HG02588 (cell line): ENCODE measurements around the gene TICAM2.

ENCODE experiments used
- ATAC-seq: cut with Tn5 transposase; IDR thresholded peaks from one replicate; pipeline ENCODE4 v1.9.1; 2021; ENCODE audit warnings: mild to moderate bottlenecking, moderate library complexity; ENCODE audit not compliant: unreplicated experiment

TICAM2 gene

DNA sequence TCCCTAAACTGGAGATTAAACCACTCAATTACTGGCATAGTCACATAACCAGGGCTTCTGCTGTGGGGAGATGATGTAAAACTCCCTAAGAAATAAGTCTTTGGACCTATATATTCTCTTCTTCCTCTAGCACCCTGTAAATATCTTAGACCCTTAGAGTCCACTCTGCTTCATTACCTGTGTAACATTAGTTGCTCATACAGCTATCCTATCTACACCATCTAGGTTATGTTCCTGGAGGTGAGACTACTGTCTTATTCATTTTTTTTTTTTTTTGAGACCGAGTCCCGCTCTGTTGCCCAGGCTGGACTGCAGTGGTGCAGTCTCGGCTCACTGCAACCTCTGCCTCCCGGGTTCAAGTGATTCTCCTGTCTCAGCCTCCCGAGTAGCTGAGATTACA, 9.6 kb upstream of the TICAM2 start:
- ATAC-seq: no peak

DNA sequence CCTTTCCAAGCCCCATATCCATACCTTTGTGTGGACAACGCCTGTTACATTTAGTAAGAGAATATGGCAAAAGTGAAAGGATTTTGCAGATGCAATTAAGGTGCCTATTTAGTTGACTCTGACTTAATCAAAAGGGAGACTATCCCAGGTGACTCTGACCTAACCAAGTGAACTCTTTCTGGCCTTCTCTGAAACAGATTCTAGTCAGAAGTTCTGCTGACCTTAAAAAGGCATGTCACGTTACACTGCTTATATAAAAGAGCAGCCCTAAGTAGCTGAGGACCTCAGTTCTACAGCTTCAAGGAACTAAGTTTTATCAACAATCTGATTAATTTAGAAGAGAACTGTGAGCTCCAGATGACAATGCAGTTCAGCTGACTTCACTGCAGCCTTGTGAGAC, 5.7 kb upstream of the TICAM2 start:
- no peak for ATAC-seq

DNA sequence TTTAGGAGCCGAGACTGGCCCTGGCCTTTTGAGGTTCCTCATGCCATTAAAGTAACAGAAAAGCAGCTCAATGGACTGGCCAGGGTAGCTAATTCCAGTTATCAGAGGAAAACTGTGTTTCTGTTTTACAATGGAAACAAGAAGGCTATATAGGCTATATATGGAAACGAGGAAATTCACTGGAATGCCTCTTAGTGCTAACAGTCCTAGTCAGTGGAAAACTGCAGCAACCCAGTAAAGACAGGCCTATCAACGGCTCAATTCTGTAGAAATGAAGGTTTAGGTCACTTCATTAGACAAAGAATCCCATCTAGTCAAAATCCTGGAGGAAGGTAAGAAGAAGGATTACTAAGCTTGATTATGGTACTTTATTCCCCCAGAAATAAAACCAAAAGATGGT, 3.2 kb upstream of the TICAM2 start:
- no peak for ATAC-seq

DNA sequence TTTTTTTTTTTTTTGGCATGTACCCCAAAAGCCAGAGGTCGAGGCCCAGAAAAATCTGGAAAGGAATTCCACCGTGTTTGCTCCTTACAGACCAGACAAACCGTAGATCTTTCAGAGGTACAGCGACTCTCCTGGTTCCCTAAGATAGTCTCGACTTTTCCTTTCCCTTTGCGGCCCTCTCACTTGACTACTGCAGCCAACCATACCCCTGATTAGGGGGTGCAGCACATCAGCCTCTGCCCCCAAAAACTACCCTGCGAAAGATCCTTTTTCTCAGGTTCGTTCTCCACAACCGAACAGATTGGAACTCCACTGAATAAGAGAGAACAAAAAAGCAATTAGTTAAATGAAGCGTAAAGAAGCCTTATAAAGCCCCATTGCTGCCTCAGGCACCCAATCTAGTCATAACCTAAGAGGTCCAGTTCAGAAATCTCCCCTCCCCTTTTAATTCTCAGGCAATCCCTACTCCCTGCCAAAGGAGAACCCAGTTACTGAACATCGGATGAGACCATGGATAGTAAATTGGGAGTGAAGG, 379 bp upstream of the TICAM2 start:
- ATAC-seq: peak; percentile 7

DNA sequence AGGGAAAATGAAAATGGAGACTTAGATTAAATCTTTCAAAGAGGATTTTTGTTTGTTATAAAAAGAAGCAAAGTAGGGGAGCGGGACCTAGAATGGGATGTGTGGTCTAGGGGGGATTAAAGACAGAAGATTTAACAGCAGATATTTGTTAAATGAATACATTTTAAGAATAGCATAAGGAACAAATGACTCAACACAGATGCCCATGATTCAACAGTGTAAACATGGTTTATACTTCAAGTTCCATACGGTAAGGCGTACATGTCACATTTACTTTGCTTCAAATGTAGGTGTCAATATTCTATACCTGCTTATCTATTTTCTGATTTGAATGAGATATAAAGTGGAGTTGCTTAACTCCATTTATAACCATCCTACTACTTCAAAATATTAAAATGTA, 1.5 kb downstream of the TICAM2 start:
- no peak for ATAC-seq

DNA sequence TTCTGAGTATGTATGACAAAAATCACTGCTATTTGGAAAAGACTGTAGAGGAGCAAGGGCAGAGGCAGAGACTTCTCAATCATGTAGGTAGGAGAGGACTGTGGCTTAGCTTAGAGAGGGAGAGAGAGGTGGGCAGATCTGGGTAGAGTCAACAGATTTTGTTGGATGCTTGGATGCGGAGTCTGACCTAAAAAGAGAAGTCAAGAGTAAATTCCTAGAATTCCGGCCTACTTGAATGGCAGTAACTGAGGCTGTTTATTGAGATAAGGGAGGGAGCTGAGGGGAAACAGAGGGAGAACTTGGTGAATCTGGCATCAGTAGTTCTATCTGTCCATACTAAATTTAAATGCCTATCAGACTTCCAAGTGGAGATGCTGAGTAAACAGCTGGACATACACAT, 2.4 kb downstream of the TICAM2 start:
- ATAC-seq: no peak

DNA sequence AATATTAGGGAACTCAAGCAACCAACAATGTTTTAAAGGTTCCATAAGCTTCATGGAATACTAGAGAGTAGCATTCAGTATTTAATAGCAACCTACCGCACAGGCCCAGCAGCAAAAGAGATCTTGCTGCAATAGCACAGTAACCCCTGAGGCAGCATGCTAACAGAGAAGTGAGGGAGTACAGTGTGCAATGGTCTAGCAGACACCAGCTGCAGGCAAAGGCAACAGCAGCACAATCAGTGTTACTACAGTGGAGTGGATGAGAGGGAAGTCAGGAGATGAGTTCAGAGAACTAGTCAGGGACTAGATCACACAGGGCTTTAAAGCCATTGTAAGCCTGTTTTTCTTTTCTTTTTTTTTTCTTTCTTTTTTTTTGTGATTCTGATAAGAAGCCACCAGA, 2.8 kb downstream of the TICAM2 start:
- ATAC-seq: peak; percentile 25

DNA sequence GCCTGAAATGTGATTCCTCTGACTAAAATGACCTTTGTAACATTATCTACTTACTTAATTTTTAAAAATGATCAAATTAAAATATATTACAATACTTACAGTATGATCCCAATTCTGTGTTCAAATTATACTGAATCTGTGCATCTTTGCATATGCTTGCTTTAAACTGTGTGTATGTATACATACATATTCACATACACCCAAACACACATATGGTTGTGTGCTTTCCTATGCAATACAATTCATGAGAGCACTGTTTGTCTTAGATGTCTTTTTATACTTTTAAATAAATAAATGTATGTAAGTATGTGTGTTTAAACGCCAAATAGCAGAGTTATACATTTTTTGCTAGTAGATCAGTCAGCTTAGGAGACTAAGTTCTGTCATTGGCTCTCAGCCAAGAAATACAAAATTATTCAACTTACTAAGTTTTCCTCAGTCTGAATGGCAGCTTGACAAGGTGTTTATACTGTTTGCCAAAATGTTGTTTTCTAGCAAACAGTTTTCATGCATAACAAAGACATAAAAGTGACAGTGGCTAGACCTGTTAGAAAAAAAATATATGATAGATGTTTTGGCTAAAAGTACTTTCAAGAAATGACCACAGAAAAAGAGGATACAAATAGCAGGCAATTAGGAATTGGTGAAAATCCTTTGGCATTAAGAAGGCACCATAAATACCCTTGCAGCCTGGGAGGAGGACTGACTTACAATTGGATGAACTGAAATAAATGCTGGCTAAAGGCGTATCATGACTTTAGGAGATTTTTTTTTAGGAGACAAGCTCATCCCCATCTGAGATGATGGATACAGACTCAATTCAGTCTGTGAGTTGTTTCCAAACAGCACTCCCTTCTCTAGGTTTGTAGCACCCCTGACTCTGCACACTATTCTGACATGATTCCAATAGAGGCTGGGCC, 7.9 kb downstream of the TICAM2 start:
- no peak for ATAC-seq

DNA sequence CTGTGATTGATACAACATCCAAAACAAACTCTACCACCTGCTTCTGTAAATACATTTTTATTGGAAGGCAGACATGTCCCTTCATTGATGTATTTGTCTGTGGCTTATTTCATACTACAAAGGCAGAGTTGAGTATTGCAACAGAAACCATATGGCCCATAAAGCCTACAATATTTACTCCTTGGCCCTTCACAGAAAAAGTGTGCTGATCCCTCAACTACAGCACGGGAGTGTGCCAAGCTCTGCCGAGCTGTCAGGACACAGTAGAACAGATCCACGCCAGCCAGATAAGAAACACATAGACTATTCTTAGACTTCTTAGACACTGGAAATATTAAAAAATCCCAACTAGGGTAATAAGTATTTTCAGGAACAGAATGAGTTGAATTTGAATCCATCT, 13.2 kb downstream of the TICAM2 start:
- ATAC-seq: no peak

DNA sequence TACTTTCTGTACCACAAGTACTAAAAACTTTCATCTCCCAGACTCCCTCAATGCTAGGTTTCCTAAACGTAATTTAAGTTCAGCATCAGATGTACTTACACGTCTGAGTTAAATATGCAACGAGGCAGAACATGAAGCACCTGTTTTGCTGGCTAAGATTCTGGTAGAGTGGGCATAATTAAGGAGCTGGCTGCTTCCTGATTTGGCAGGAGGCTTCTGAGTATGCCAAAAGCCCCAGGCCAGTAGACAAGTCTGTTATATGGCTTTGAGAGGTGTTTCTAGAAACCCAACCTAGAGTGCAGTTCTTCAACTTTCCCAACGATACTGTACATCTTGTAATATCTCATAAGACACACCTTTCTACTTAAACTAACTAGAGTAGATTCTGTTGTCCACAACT, 13.6 kb downstream of the TICAM2 start:
- no peak for ATAC-seq

DNA sequence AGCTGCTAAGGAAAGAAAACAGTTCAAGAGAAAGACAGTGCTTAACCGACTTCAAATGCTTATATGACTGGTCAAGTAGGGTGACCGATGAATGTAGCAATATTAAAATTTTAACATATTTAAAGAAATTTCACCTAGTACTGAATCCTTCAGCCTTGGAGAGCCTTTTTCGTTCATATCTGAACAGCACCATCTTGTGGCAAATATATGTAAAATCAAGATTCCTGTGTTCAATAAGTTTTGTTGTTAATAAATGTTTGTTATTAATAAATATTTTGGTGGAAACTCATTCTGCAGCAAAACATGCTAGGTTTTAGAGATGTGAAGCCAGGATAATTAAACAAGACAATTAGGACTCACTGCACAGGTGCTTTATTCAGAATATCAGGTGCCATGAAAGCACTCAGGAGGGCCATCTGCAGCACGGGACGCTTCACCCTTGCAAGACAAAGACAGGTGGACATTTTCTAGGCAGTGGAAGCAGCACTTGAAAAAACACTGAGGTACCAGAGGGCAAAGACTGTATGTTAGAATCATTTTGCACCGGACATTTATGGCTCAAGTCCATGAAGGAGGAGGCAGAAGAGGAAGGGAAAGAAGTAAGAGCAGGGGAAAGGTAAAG, 15.6 kb downstream of the TICAM2 start:
- ATAC-seq: no peak

DNA sequence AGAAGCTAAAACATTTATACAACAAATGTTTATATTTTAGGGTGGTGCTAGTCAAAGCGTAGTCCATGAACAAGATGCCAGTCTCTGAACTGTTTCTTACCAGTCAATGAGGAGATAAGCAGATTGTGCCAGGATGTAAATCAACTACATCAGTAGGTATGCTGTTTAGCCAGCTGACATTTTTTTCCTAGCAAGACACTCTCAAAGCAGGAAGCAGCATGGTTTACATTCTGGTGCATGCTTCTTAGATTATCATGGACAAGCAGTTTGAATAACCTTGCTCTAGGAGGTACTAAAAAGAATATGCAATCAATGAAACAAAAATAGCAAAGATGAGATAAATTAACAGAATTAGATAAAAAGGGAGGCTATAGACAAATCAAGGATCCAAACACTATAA, 17.0 kb downstream of the TICAM2 start:
- ATAC-seq: no peak

DNA sequence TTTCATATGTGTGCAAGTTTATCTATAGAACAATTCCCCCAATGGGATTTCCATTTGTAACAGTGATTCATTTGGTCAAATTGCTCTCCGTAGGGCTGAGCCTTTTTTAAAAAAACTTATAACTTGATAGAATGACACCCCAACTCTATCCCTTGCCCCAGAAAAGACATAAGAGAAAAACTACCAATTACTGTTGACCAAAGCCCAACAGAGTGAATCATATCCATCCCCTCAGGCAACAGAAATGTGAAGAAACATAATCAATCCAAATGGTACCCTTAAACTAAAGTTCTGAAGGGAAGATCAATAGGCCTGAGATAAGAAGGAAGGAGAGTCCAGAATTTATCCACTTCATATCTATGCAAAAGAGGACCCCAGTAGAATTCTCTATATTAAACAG, 17.8 kb downstream of the TICAM2 start:
- no peak for ATAC-seq

DNA sequence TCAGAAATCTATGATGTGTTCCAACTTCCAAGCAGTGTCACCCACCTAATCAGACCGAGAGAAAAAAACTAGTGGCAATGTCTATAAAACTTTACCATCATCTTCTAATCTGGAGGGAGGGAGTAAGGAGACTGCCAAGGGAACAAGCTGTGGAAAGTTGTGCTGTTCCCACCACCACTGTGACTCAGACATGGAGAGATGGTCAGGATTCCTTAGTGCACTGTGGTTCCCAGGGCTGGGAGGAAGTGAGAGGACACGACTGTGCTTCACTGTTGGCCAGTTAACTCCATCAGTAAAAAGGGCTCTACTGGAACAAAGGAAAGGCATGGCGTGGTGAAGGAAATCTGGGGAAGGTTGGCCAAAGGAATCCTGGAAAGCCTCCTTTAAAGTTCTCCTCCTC, 18.8 kb downstream of the TICAM2 start:
- ATAC-seq: no peak

DNA sequence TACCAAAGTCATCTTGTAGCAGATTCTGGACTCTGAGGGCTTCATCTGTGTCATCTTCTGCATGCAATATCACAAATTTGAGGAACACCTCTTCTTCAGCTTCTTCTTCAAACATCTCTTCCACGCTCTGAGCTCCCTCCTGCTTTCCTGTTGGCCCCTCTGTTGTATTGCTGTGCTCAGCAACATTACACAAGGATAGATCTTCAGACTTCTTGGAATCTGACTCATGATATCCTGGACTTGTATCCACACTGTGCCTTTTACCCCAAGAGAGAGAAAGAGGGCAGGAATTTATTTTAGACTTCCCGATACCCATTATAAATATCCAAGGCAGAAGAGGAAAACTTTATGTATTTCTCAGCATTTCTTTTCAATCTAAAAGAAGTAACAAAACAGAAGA, 21.3 kb downstream of the TICAM2 start:
- ATAC-seq: no peak

DNA sequence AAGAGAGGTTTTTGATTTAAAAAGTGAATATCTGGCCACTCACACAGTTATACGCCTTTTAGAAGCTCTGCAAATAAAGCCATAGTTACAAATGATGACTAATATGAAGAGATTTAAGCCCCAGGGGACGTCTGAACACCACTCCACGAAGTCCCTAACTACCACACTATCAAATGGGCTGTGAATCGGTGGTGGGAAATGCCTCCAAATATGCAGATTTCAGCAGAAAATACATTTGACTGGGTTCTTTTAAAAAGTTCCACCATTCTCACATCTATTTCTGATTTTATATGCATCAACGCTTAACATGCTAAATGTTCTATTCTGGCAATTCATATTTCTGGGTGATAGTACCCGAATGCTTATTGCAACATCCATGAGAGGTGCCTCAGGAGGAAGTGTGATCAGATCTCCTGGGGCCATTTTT, 22.5 kb downstream of the TICAM2 start:
- ATAC-seq: peak; percentile 47

DNA sequence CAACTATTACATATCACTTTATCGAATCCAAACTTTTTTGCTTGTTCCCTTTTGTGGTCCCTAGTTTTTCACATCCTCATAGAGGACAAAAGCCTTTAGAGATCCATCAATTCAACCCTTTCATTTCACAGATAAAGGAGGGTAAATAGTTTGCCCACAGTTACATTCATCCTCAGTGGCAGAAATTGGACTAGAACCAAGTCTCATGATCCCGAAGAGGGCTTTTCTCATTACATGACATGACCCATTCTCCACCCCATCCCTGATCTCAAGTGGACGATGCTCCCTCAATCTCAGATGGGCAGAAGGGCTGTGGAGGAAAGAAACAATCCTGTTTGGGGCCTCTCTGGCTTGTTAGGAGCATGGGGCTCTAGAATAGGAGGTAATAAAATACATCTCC, 23.1 kb downstream of the TICAM2 start:
- no peak for ATAC-seq

DNA sequence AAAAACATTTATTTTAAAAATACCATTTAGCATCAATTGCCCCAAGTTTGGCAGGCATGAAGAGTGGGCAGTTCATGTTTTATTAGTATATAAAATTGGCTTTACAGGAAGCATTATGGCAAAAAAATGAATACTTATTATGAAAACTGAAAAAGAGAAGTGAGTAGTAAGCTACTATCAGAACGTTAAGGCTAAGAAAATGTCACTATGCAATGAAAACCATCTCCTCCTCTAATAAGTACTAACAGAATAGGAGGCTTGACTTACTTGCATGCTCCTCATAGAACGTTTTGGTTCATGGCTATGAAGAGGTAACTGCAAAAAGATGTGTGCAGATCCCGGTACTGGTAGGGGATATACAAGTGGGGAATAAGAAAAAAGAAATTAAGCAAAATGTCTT, 23.6 kb downstream of the TICAM2 start:
- peak; percentile 49 for ATAC-seq

DNA sequence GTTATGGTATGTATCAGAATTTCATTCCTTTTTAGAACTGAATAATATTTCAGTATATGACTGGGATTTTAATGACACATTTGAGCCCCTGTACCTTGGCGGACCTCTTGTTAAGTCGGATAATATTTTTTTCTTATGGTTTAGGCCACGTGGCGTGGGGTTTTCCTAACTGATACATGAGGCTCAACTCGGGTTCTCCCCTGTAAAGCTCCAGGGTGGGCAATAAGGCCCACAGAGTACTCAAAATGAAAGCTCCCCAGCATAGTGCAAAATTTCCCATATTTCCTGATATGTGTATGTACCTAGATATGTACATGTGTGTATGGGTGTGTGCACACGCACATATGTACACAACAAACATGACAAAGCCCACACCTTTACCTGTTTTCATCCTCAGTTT, 24.5 kb downstream of the TICAM2 start:
- no peak for ATAC-seq

DNA sequence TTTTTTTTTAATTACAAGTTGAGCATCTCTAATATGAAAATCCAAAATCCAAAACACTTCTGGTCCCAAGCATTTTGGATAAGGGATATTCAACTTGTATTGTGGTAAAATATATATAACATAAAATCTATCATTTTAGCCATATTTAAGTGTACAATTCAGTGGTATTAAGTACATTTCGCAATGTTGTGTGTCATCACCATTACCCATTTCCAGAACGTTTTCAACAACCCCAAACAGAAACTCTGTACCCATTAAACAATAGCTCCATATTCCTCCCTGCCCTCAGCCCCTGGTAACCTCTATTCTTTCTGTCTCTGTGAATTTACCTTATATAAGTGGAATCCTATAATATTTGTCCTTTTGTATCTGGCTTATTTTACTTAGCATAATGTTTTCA, 24.9 kb downstream of the TICAM2 start:
- ATAC-seq: no peak

DNA sequence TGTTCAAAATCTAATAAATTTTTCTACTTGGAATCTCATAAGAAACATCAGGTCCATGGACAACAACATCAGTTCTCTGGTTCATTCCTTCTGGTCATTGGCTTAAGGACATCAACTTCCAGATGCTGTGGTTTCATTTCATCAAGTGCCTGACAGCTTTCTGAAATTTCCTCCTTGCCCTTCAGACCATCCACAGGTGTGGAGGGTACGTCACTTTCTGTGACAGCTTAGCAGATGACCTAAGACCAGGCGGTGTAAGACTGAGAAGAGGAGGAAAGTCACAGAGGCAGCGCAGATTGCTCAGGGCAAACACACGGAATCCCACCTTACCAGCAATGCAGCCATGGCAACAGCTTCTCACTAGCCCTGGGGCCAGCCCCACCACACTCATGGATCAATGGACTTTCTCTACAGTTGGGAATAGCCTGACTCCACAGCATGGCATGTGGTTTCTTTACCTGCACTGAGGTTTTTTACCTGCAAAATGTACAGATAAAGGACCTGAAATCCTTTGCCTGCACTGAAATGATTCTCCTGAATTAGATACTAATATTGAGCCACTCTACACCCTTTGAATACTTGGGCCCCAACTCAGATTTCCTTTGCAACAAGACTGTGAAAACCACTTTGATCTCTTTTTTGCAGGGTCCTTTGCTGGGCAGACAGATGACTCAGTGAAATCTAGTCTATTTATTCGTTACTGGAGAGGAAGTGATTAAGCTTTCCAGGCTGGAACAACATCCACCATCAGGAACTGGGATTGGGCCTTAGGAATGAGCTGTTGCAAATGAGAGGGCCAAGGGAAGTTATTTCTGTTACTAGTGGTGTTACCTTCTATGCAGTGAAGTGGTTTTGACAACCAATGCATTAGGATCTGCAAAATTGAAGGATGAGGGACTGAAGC, 26.9 kb downstream of the TICAM2 start:
- peak; percentile 27 for ATAC-seq
